Prostate gland (tissue), 2 donors: Measurements from ENCODE around the gene ADGRG6. TPM values are rescaled to one million over a fixed set of nuclear protein-coding genes. Genes with fewer than 3 reads are reported as not detected.

Experiments
- DNase-seq: peaks from one replicate; pipeline ENCODE4 v3.0.0-alpha.2; 2019; ENCODE audit warnings: low spot score
- H3K27ac ChIP-seq, 2 donors: fragments of 200-600 bp; sonication (generic); 2 replicates each; pipeline ENCODE4 v1.5.1; 2017 to 2019
- H3K27me3 ChIP-seq: fragments of 200-600 bp; sonication (generic); replicated peaks from 2 replicates; pipeline ENCODE4 v1.5.1; 2019; ENCODE audit not compliant: insufficient read depth
- H3K36me3 ChIP-seq, 2 donors: fragments of 200-600 bp; sonication (generic); 1 replicate in 1 of 2; 2 replicates in 1 of 2; pipeline versions ENCODE4 v1.5.1 to v1.8.1; 2017 to 2019
- H3K4me1 ChIP-seq: fragments of 200-600 bp; sonication (generic); replicated peaks from 2 replicates; pipeline ENCODE4 v1.5.1; 2019
- H3K4me3 ChIP-seq, 2 donors: fragments of 200-600 bp; sonication (generic); 2 replicates each; pipeline ENCODE4 v1.5.1; 2017 to 2019
- H3K9me3 ChIP-seq: fragments of 200-600 bp; sonication (generic); 2 replicates; pipeline ENCODE4 v1.5.1; 2017
- POLR2A ChIP-seq: fragments of 450-650 bp; IDR thresholded peaks from one replicate; pipeline ENCODE4 v1.6.1; 2016; ENCODE audit warnings: antibody characterized with exemption, mild to moderate bottlenecking
- POLR2AphosphoS5 ChIP-seq: sonication (generic); formaldehyde crosslinking; IDR thresholded peaks from one replicate; pipeline ENCODE4 v1.6.1; 2017; ENCODE audit warnings: antibody characterized with exemption
- WGBS: methylation state at CpG from one replicate; pipeline ENCODE4 v1.1.5; 2018; 5-methylcytosine and 5-hydroxymethylcytosine counted together
- intact Hi-C: fragments of 100-400 bp; cut with DNase I; formaldehyde crosslinking; loops from one replicate; pipeline ENCODE4 v1.14.2; 2022
- total RNA-seq, 2 donors: library from RNA; depleted of rRNA; stranded (reverse); fragments of >200 nt; gene quantifications; one replicate each; pipeline ENCODE4 v1.1.0, GENCODE V29; 2016
- TF ChIP-seq, protein P1 (sequence below), 4 experiments: fragments of 200-600 bp in 2 of 4; fragments of 450-650 bp in 2 of 4; sonication (generic) in 2 of 4; IDR thresholded peaks; 1 replicate in 3 of 4; 2 replicates in 1 of 4; pipeline ENCODE4 v1.5.1; 2016 to 2019; ENCODE audit warnings: antibody characterized with exemption in 4 of 4, mild to moderate bottlenecking in 2 of 4, moderate library complexity in 2 of 4

ADGRG6 gene
- total RNA-seq, 2 donors from 2014 or later: 13.5 to 18.0 TPM

DNA sequence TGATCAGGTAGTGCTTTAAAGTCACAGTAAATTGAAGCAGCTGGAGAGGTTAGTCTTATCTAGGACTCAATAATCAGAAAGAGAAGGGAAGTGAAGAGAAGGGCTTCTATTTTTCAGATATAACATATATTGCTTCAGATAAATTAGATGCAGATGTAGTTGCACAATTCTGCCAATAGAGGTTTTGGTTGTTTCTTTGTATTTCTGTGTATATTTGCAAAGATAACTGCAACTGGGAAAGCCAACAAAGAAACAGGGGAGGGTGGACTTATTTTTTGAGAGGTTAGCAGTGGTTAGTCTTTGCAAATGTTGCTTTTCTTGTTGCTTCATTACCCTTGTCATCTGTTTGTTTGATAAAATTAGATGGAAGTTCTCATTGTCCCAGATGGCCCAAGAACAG lies 106.6 kb downstream of the ADGRG6 start:
- Histone ChIP-seq H3K9me3 (no peaks in the 10 kb centered on the region), H3K36me3 (no peaks in the 10 kb centered on the region), H3K27me3 (no peaks in the 10 kb centered on the region), H3K27ac (no peak overlapping the region), H3K4me3 (no peak overlapping the region), H3K4me1 (no peaks in the 10 kb centered on the region)
- TF ChIP-seq POLR2A (no peak), POLR2AphosphoS5 (no peak)
- TF ChIP-seq, protein P1, sequence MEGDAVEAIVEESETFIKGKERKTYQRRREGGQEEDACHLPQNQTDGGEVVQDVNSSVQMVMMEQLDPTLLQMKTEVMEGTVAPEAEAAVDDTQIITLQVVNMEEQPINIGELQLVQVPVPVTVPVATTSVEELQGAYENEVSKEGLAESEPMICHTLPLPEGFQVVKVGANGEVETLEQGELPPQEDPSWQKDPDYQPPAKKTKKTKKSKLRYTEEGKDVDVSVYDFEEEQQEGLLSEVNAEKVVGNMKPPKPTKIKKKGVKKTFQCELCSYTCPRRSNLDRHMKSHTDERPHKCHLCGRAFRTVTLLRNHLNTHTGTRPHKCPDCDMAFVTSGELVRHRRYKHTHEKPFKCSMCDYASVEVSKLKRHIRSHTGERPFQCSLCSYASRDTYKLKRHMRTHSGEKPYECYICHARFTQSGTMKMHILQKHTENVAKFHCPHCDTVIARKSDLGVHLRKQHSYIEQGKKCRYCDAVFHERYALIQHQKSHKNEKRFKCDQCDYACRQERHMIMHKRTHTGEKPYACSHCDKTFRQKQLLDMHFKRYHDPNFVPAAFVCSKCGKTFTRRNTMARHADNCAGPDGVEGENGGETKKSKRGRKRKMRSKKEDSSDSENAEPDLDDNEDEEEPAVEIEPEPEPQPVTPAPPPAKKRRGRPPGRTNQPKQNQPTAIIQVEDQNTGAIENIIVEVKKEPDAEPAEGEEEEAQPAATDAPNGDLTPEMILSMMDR (IDR thresholded peaks at IDR 0.05): no peak
- intact Hi-C loops: no loop called here
- no peak for DNase-seq

DNA sequence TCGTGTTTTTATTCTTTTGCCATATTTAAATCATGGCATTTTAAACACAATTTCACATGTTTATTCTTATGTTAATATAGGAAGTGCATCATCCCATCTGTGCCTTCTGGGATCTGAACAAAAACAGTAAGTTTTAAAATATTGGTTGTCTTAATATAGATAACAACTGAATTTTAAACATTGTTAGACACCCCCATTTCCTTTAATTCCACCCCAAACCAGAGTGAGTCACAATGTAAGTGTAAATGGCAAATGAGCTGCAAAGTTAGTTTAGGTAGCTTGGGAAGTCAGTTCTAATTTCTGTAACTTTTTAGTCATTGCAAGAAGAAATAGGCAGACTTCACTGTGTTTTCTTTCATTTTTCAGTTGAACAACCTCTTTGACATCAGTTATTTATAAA lies 108.0 kb downstream of the ADGRG6 start:
- H3K4me3 ChIP-seq: no peak overlapping the region
- no peak for DNase-seq
- no peaks in the 10 kb centered on the region for H3K36me3 ChIP-seq
- no peaks in the 10 kb centered on the region for H3K27me3 ChIP-seq
- TF ChIP-seq, protein P1 (IDR thresholded peaks at IDR 0.05): no peak
- no peak for TF ChIP-seq POLR2AphosphoS5
- TF ChIP-seq POLR2A: no peak
- intact Hi-C loops: no loop called here
- H3K9me3 ChIP-seq: no peaks in the 10 kb centered on the region
- 60% methylated on average over 1 of the region's 1 CpG for WGBS
- H3K4me1 ChIP-seq: no peaks in the 10 kb centered on the region
- no peak overlapping the region for H3K27ac ChIP-seq

- Histone ChIP-seq H3K27me3 (no peaks in the 10 kb centered on the region), H3K27ac (no peak overlapping the region), H3K9me3 (no peaks in the 10 kb centered on the region), H3K36me3 (no peaks in the 10 kb centered on the region), H3K4me3 (no peak overlapping the region), H3K4me1 (no peaks in the 10 kb centered on the region)
- DNase-seq: no peak
- 93% methylated on average over 2 of the region's 2 CpGs for WGBS
- TF ChIP-seq, protein P1 (IDR thresholded peaks at IDR 0.05): no peak
- no peak for TF ChIP-seq POLR2AphosphoS5
- no peak for TF ChIP-seq POLR2A
- intact Hi-C loops: no loop called here
Measured at GRCh38 chr6:142411145-142411544, 109.3 kb downstream of the ADGRG6 start.

GRCh38 chr6:142412241-142412640 lies 110.4 kb downstream of the ADGRG6 start:
- no peak overlapping the region for H3K27ac ChIP-seq
- no peak for DNase-seq
- H3K36me3 ChIP-seq: no peaks in the 10 kb centered on the region
- 41% methylated on average over 2 of the region's 2 CpGs for WGBS
- no peaks in the 10 kb centered on the region for H3K9me3 ChIP-seq
- intact Hi-C loops: no loop called here
- no peaks in the 10 kb centered on the region for H3K27me3 ChIP-seq
- no peaks in the 10 kb centered on the region for H3K4me1 ChIP-seq
- TF ChIP-seq POLR2A: no peak
- TF ChIP-seq POLR2AphosphoS5: no peak
- TF ChIP-seq, protein P1 (IDR thresholded peaks at IDR 0.05): no peak
- no peak overlapping the region for H3K4me3 ChIP-seq

GRCh38 chr6:142412658-142413057 lies 110.9 kb downstream of the ADGRG6 start:
- Histone ChIP-seq H3K4me3 (no peak overlapping the region), H3K27me3 (no peaks in the 10 kb centered on the region), H3K9me3 (no peaks in the 10 kb centered on the region), H3K27ac (no peak overlapping the region), H3K36me3 (no peaks in the 10 kb centered on the region), H3K4me1 (no peaks in the 10 kb centered on the region)
- DNase-seq: no peak
- 72% methylated on average over 2 of the region's 2 CpGs for WGBS
- TF ChIP-seq, protein P1 (IDR thresholded peaks at IDR 0.05): no peak
- TF ChIP-seq POLR2AphosphoS5: no peak
- TF ChIP-seq POLR2A: no peak
- intact Hi-C loops: no loop called here
